Choroid plexus epithelial cell (primary cell): Measurements from ENCODE around the gene UBAP2.
A peak's percentile ranks its signal among the peaks of the same experiment; 100 is the strongest.

Experiments used
- DNase-seq: peaks from one replicate; pipeline ENCODE4 v3.0.0-alpha.2; 2010; ENCODE audit warnings: low read depth
- H3K4me3 ChIP-seq: 2 replicates; pipeline ENCODE4 v1.5.1; 2011; ENCODE audit warnings: low read depth, mild to moderate bottlenecking, control low read depth, low read length, moderate library complexity
- CTCF ChIP-seq: conservative IDR thresholded peaks from 2 replicates; pipeline ENCODE4 v1.5.1; 2011; ENCODE audit warnings: low read depth, mild to moderate bottlenecking, control low read depth, inconsistent platforms, low read length, moderate library complexity

The UBAP2 gene

DNA sequence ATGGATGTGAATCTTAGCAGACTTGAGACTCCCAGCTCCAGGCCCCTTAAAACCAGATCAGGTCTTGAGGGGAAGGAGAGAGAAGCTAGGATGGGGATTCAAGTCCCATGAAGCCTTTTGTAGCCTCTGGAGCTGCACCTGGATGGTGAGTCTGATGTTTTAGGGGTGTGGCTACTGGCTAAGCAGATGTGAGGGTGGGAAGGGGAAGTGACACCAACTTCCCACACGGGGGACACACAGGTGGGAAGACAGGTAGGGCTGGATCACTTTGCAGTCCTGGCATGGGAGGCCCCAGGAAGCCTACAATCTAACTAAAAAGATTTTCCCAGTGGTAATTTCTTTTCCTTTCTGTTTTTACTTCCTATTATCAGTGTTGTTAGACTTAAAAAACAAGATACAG, 38.7 kb upstream of the UBAP2 start:
- TF ChIP-seq CTCF: no peak
- no peak for DNase-seq
- H3K4me3 ChIP-seq: no peak overlapping the region

- no peak overlapping the region for H3K4me3 ChIP-seq
- no peak for TF ChIP-seq CTCF
- DNase-seq: no peak
Measured at GRCh38 chr9:34086864-34087263, 38.2 kb upstream of the UBAP2 start.

- no peak overlapping the region for H3K4me3 ChIP-seq
- no peak for TF ChIP-seq CTCF
- no peak for DNase-seq
Measured at GRCh38 chr9:34085581-34086500, 37.2 kb upstream of the UBAP2 start.

GRCh38 chr9:34084562-34084961, 35.9 kb upstream of the UBAP2 start:
- DNase-seq: peak; percentile 40

DNA sequence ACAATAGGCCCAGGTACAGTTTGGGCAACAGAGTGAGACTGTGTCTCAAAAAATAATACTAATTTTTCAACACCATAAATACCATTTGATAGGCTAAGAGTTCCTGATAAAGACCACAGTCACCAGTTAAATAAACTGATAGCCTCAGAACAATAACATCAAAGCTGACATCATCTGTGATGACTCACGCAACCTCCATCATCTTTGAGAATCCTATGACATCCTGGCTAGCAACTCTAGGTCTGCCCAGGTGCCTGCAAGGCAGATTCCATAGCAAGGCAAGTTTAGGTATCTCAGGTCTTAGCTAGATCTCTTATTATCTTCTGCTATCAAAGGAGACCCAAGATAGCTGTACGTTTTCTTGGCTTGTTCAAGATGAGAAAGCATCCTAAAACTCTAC, 30.5 kb upstream of the UBAP2 start:
- H3K4me3 ChIP-seq: no peak overlapping the region
- peak; percentile 46 for DNase-seq
- TF ChIP-seq CTCF: no peak

More at GRCh38 chr9:34084562-34084961, 35.9 kb upstream of the UBAP2 start:
- H3K4me3 ChIP-seq: no peak overlapping the region
- TF ChIP-seq CTCF: no peak

DNA sequence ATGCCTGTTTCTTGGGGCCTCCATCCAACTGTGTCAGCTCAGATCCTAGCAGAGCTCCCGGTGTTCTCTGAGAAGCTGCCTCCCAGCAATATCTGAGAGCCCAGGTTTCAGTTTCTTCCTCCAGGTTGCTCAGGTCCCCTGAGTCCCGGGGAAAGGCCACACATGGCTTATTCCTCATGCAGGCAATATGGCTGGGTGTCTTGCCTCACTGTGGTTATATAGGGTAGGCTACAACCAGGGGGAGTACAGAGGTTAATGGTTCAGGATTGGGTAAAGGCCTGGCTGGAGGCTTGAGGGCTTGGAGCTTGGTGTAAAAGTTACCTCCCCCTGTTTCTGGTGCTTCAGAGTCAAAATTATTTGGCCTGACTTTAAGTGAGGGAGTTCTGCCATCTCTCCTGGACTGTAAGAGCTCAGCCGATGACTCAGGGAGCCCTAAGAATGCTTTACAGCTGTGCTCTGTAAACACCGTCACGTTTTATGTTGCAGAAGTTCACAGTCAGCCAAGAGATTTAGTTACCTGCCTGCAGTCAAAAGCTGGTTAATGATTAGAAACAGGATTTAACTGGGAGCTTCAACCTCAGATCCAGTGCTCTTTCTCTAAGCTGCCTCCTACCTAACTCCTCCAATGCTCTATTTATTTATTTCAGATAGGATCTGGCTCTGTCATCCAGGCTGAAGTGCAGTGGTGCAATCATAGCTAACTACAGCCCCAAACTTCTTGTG, 24.3 kb upstream of the UBAP2 start:
- no peak for TF ChIP-seq CTCF
- no peak overlapping the region for H3K4me3 ChIP-seq
- peak; percentile 92 for DNase-seq
